ENCODE measurements around the gene DNAAF3. TPM values are rescaled to one million over a fixed set of nuclear protein-coding genes. Genes with fewer than 3 reads are reported as not detected.

The DNAAF3 gene
- total RNA-seq, 1 experiment from 2014 or later = 52.8 TPM

GRCh38 chr19:55189403-55189835, 23.0 kb upstream of the DNAAF3 start:
- Histone ChIP-seq H3K9me3 (ENCODE audit: control insufficient read depth in 1 of 2, insufficient read depth in 1 of 2, low read depth in 1 of 2, low read length in 2 of 2) (no peaks in the 10 kb centered on the region), H3K9me2 (ENCODE audit: insufficient read depth) (no peaks in the 10 kb centered on the region), H4K20me1 (ENCODE audit: insufficient read depth) (no peaks in the 10 kb centered on the region), H3K27ac (ENCODE audit: low read depth, low read length) (peak overlapping the region; percentile 82), H3K9ac (ENCODE audit: low read length) (peak overlapping the region; percentile 63), H3K4me3 (replicated peaks in 1 of 2; ENCODE audit: low read depth in 1 of 2, low read length in 2 of 2) (peak overlapping the region; percentile 52), H3K27me3 (ENCODE audit: insufficient read depth, low read length) (no peaks in the 10 kb centered on the region), H3K36me3 (ENCODE audit: control insufficient read depth in 1 of 2, insufficient read depth in 2 of 2, low read length in 2 of 2) (no peaks in the 10 kb centered on the region), H3K4me2 (ENCODE audit: low read length) (peak overlapping the region; percentile 69), H2AFZ (ENCODE audit: low read depth, low read length, poor library complexity, severe bottlenecking) (no peak overlapping the region), H3K4me1 (ENCODE audit: control insufficient read depth in 1 of 2, insufficient read depth in 2 of 2, low read length in 2 of 2) (peaks cover 10 to 33% of the 10 kb centered on the region in 2 experiments), H3K79me2 (ENCODE audit: insufficient read depth, low read length) (peaks cover 4% of the 10 kb centered on the region; the same call in 1 of the 2 replicates)
- peak; percentile 92 for ATAC-seq
- CTCF ChIA-PET = interaction anchor here (0.7 to 1.0 kb wide), 2 partner anchors 20 to 91 kb away, joined by 3 read pairs; partner anchors contain the start of gene PTPRH
- no TSS peak for BruUV-seq (replicated peaks)
- intact Hi-C loops (cut with micrococcal nuclease) = no loop called here
- DNase-seq (ENCODE audit: low read depth, low spot score) = peak; percentile 88
- RAD21 ChIA-PET (ENCODE audit: low non-redundant PET in 1 of 2, low total read pairs in 2 of 2, uncharacterized antibody in 2 of 2, unreplicated experiment in 2 of 2) = no interaction called here
- POLR2A ChIA-PET = interaction anchor here (0.7 to 2.5 kb wide), 7 partner anchors 9 to 194 kb away, joined by 3 to 7 read pairs (median 3); partner anchors contain the start of genes HSPBP1, PTPRH and TMEM238
- TF ChIP-seq MAX (IDR thresholded peaks at IDR 0.05) = peak; percentile 99
- peak; percentile 70 for TF ChIP-seq FOSL1 (IDR thresholded peaks at IDR 0.05; ENCODE audit: low read depth)
- TF ChIP-seq YY1 (IDR thresholded peaks at IDR 0.05; ENCODE audit: extremely low read depth, insufficient replicate concordance, low read depth, low read length) = peak; percentile 29
- no peak for TF ChIP-seq EZH2 (IDR thresholded peaks at IDR 0.05)
- TF ChIP-seq SP1 (IDR thresholded peaks at IDR 0.05; ENCODE audit: low read depth) = peak; percentile 87
- peak; percentile 51 for TF ChIP-seq TCF7L2 (IDR thresholded peaks at IDR 0.05; ENCODE audit: borderline replicate concordance, extremely low read depth, insufficient read depth, insufficient read length)
- no peak; the same call in 1 of the 2 replicates for TF ChIP-seq CEBPB (IDR thresholded peaks at IDR 0.05; ENCODE audit: low read depth)
- peak; percentile 84 for TF ChIP-seq CBX3 (IDR thresholded peaks at IDR 0.05; ENCODE audit: low read depth)
- TF ChIP-seq EGR1 (IDR thresholded peaks at IDR 0.05; ENCODE audit: low read depth) = peak; percentile 52; the same call in 1 of the 2 replicates
- TF ChIP-seq ZFX (IDR thresholded peaks at IDR 0.05) = peak; percentile 74; the same call in 1 of the 2 replicates
- no peak; the same call in 1 of the 2 replicates for TF ChIP-seq SRF (IDR thresholded peaks at IDR 0.05; ENCODE audit: low read depth)
- TF ChIP-seq EZH2phosphoT487 (IDR thresholded peaks at IDR 0.05; ENCODE audit: borderline replicate concordance) = no peak
- peak; percentile 79 for TF ChIP-seq SIN3A (IDR thresholded peaks at IDR 0.05; ENCODE audit: low read depth)
- peak; percentile 48 for TF ChIP-seq JUND (IDR thresholded peaks at IDR 0.05)
- TF ChIP-seq ZNF274 (IDR thresholded peaks at IDR 0.05; ENCODE audit: low read depth, low read length) = no peak
- no peak for TF ChIP-seq ELF1 (IDR thresholded peaks at IDR 0.05; ENCODE audit: borderline replicate concordance, low read depth)
- peak; percentile 92 for TF ChIP-seq POLR2A (IDR thresholded peaks at IDR 0.05; ENCODE audit: borderline replicate concordance, extremely low read depth, insufficient read depth, insufficient read length)
- TF ChIP-seq ZBTB33 (IDR thresholded peaks at IDR 0.05; ENCODE audit: extremely low read depth, insufficient replicate concordance, low read length) = no peak
- peak; percentile 86 for TF ChIP-seq POLR2AphosphoS5 (IDR thresholded peaks at IDR 0.05; ENCODE audit: low read depth, low read length)

All from HCT116 (cell line).